GM12878 (cell line): ENCODE results near the gene ACBD7. TPM values are rescaled to one million over a fixed set of nuclear protein-coding genes. Genes with fewer than 3 reads are reported as not detected.

Experiments used
- ATAC-seq: fragments of 200-7000 bp; cut with Tn5 transposase; 3 replicates; pipeline ENCODE4 v1.9.1; 2020; ENCODE audit warnings: mild to moderate bottlenecking, moderate library complexity
- Bru-seq: library from RNA; stranded (reverse); fragments of 400-500 nt; gene quantifications from one replicate; lab custom pipeline; 2021; lab: Mats Ljungman, UMichigan
- BruChase-seq, 2 experiments: library from RNA; stranded (reverse); fragments of 400-500 nt; gene quantifications; one replicate each; lab custom pipeline; 2021; lab: Mats Ljungman, UMichigan
- BruUV-seq: library from RNA; stranded (reverse); fragments of 400-500 nt; replicated peaks from 2 replicates; lab custom pipeline; 2021; lab: Mats Ljungman, UMichigan
- CTCF ChIA-PET: fragments of 300-600 bp; sonication (Branson Sonifier 250); formaldehyde crosslinking; extraction: SDS; loops from one replicate; lab custom pipeline; 2021; ENCODE audit warnings: inconsistent platforms; lab: Yijun Ruan, JAX
- POLR2A ChIA-PET: fragments of 350-600 bp; formaldehyde crosslinking; extraction: SDS; loops from one replicate; lab custom pipeline; 2021; ENCODE audit warnings: inconsistent platforms; lab: Charles Lee
- RAD21 ChIA-PET: fragments of 300-600 bp; sonication (Branson Sonifier 250); formaldehyde crosslinking; loops from one replicate; lab custom pipeline; 2023; ENCODE audit warnings: antibody characterized with exemption; ENCODE audit not compliant: unreplicated experiment; lab: Charles Lee
- SMC1A ChIA-PET: fragments of 300-600 bp; sonication (Branson Sonifier 250); formaldehyde crosslinking; loops from one replicate; lab custom pipeline; 2023; ENCODE audit not compliant: unreplicated experiment, uncharacterized antibody; lab: Charles Lee
- DNase-seq: peaks from one replicate; pipeline ENCODE4 v3.0.0-alpha.2; 2011; ENCODE audit warnings: low read depth, low spot score
- FAIRE-seq: peaks from 3 replicates; lab custom pipeline; 2011; peaks lifted over from hg19 to GRCh38; lab: Jason Lieb, UNC
- H2AFZ ChIP-seq: 2 replicates; pipeline ENCODE4 v1.6.0; 2011; ENCODE audit warnings: low read depth, low read length, control low read depth; ENCODE audit not compliant: control insufficient read depth
- H3K27ac ChIP-seq: 2 replicates; pipeline ENCODE4 v1.5.1; 2011; ENCODE audit warnings: control low read depth; ENCODE audit not compliant: control insufficient read depth, insufficient read depth
- H3K27me3 ChIP-seq, 2 experiments: replicated peaks in 1 of 2; 2 replicates each; pipeline versions ENCODE4 v1.6.0 to v1.6.1; 2011; ENCODE audit warnings: low read length in 1 of 2; ENCODE audit not compliant: control insufficient read depth in 2 of 2, insufficient read depth in 2 of 2
- H3K36me3 ChIP-seq, 2 experiments: 2 replicates each; pipeline ENCODE4 v1.5.1; 2011; ENCODE audit warnings: low read length in 1 of 2; ENCODE audit not compliant: control insufficient read depth in 2 of 2, insufficient read depth in 2 of 2
- H3K4me1 ChIP-seq: 2 replicates; pipeline ENCODE4 v1.6.1; 2011; ENCODE audit warnings: mild to moderate bottlenecking, low read length, moderate library complexity, mixed read lengths; ENCODE audit not compliant: control insufficient read depth, insufficient read depth
- H3K4me2 ChIP-seq: 2 replicates; pipeline ENCODE4 v1.6.0; 2011; ENCODE audit warnings: control low read depth; ENCODE audit not compliant: control insufficient read depth, insufficient read depth
- H3K4me3 ChIP-seq: fragments of 200-600 bp; sonication (generic); 2 replicates; pipeline ENCODE4 v1.5.1; 2016
- H3K79me2 ChIP-seq: 2 replicates; pipeline ENCODE4 v1.6.0; 2011; ENCODE audit warnings: low read length; ENCODE audit not compliant: control insufficient read depth, insufficient read depth
- H3K9ac ChIP-seq: 2 replicates; pipeline ENCODE4 v1.8.0; 2011; ENCODE audit warnings: low read length, control low read depth, mixed read lengths; ENCODE audit not compliant: control insufficient read depth, insufficient read depth
- H3K9me3 ChIP-seq: replicated peaks from 3 replicates; pipeline ENCODE4 v1.5.1; 2011; ENCODE audit warnings: mild to moderate bottlenecking, low read length; ENCODE audit not compliant: control insufficient read depth, insufficient read depth
- H4K20me1 ChIP-seq: 2 replicates; pipeline ENCODE4 v1.6.0; 2011; ENCODE audit not compliant: control insufficient read depth, insufficient read depth
- EGR1 ChIP-seq, 2 experiments: IDR thresholded peaks; 1 replicate in 1 of 2; 2 replicates in 1 of 2; pipeline ENCODE4 v1.6.1; 2011 to 2012; ENCODE audit warnings: low read depth in 2 of 2, low read length in 2 of 2, borderline replicate concordance in 1 of 2, mild to moderate bottlenecking in 1 of 2, moderate library complexity in 1 of 2
- MEF2B ChIP-seq: fragments of 450-650 bp; IDR thresholded peaks from 2 replicates; pipeline ENCODE4 v1.6.1; 2018; ENCODE audit warnings: mild to moderate bottlenecking, moderate library complexity; ENCODE audit not compliant: partially characterized antibody, poor library complexity, severe bottlenecking
- NFYB ChIP-seq: IDR thresholded peaks from 2 replicates; pipeline ENCODE4 v1.6.1; 2011; ENCODE audit warnings: low read depth, mild to moderate bottlenecking, low read length, improper control_type of control experiment, moderate library complexity; ENCODE audit not compliant: insufficient read depth
- PML ChIP-seq: IDR thresholded peaks from 2 replicates; pipeline ENCODE4 v1.6.1; 2012; ENCODE audit warnings: low read length, inconsistent platforms
- POLR2A ChIP-seq: IDR thresholded peaks from 2 replicates; pipeline ENCODE4 v1.6.1; 2011; ENCODE audit warnings: low read depth, mild to moderate bottlenecking, low read length
- RFX5 ChIP-seq: IDR thresholded peaks from 2 replicates; pipeline ENCODE4 v1.6.1; 2011; ENCODE audit warnings: low read depth, low read length, improper control_type of control experiment
- SP1 ChIP-seq: IDR thresholded peaks from one replicate; pipeline ENCODE4 v1.6.1; 2011; ENCODE audit warnings: low read depth, low read length
- ZZZ3 ChIP-seq: IDR thresholded peaks from 2 replicates; pipeline ENCODE4 v1.6.1; 2011; ENCODE audit warnings: low read depth; ENCODE audit not compliant: control insufficient read depth, insufficient read length
- WGBS: methylation state at CpG from one replicate; pipeline ENCODE4 v1.1.6; 2016; ENCODE audit warnings: low lambda C conversion rate; ENCODE audit not compliant: insufficient replicate concordance, insufficient coverage; ENCODE audit errors: missing lambda C conversion rate; 5-methylcytosine and 5-hydroxymethylcytosine counted together
- in situ Hi-C: fragments of 300-500 bp; cut with MboI; formaldehyde crosslinking; loops from 9 replicates; pipeline ENCODE4 v1.14.3; 2018; ENCODE audit warnings: mixed read lengths
- intact Hi-C: fragments of 100-400 bp; cut with micrococcal nuclease; formaldehyde crosslinking; loops from one replicate; pipeline ENCODE4 v1.14.2; 2022; ENCODE audit not compliant: unreplicated experiment
- long read RNA-seq, 2 experiments: library from polyadenylated mRNA; unstranded; transcript quantifications; one replicate each; pipeline ENCODE4 v2.0.0, GENCODE V29; 2019 to 2020
- polyA minus RNA-seq, 3 experiments: library from RNA; depleted of rRNA, polyadenylated mRNA; stranded (reverse); fragments of >200 nt; gene quantifications; 2 replicates each; pipeline ENCODE4 v1.2.3, GENCODE V29; 2011
- polyA plus RNA-seq, 11 experiments: library from polyadenylated mRNA; depleted of rRNA in 4 of 11; unstranded in 6 of 11; stranded (reverse) in 5 of 11; fragments of >200 nt; fragmentation: Nextera tagmentation in 4 of 11; fragmentation: Illumina TruSeq in 1 of 11; extraction: Ambion mirVana in 4 of 11; extraction: Trizol in 1 of 11; gene quantifications; 1 replicate in 1 of 11; 2 replicates in 10 of 11; pipeline versions ENCODE4 v1.2.1 to v1.2.3, GENCODE V29; 2011 to 2016; ENCODE audit warnings: inconsistent platforms in 2 of 11, missing spikeins in 2 of 11, low read depth in 1 of 11
- total RNA-seq, 4 experiments: library from RNA; depleted of rRNA in 3 of 4; stranded (reverse); fragments of >200 nt in 3 of 4; fragmentation: Illumina TruSeq in 1 of 4; extraction: Trizol in 1 of 4; gene quantifications; 2 replicates each; pipeline versions ENCODE4 v1.2.1 to v1.2.3, GENCODE V29; 2013 to 2021
- TF ChIP-seq, protein P1 (sequence below): IDR thresholded peaks from 2 replicates; pipeline ENCODE4 v1.6.1; 2012; ENCODE audit warnings: low read depth, low read length, improper control_type of control experiment
- TF ChIP-seq, protein P2 (sequence below), 3 experiments: IDR thresholded peaks in 2 of 3; conservative IDR thresholded peaks in 1 of 3; 2 replicates each; pipeline ENCODE4 v1.5.1; 2011; ENCODE audit warnings: low read depth in 3 of 3, low read length in 3 of 3, mild to moderate bottlenecking in 3 of 3, control low read depth in 2 of 3, moderate library complexity in 2 of 3, inconsistent platforms in 1 of 3, mixed read lengths in 1 of 3; ENCODE audit not compliant: control insufficient read depth in 2 of 3, insufficient read depth in 1 of 3; ENCODE audit errors: extremely low read depth in 1 of 3
- TF ChIP-seq, protein P3 (sequence below): fragments of 450-650 bp; IDR thresholded peaks from 2 replicates; pipeline ENCODE4 v1.6.1; 2014; ENCODE audit warnings: mild to moderate bottlenecking
- TF ChIP-seq, protein P4 (sequence below): IDR thresholded peaks from 2 replicates; pipeline ENCODE4 v1.6.1; 2012; ENCODE audit warnings: low read depth, low read length, improper control_type of control experiment
- TF ChIP-seq, protein P5 (sequence below): IDR thresholded peaks from 2 replicates; pipeline ENCODE4 v1.6.1; 2012; ENCODE audit warnings: low read depth, low read length, improper control_type of control experiment

The ACBD7 gene
- 0.31 and 0.39 TPM in 2 replicates for total RNA-seq (2013; cell fraction: nucleolus; rRNA removed)
- total RNA-seq (2014; rRNA removed) (0.16 and 0.68 TPM in 2 replicates), total RNA-seq (2014; rRNA removed; fragmentation: Illumina TruSeq; extraction: Trizol) (0.36 and 0.37 TPM in 2 replicates), total RNA-seq (2021) (0.27 and 0.74 TPM in 2 replicates), polyA plus RNA-seq (2011; rRNA removed) (0.39 and 0.46 TPM in 2 replicates), polyA plus RNA-seq (2014; fragmentation: Illumina TruSeq; extraction: Trizol) (0.25 and 0.33 TPM in 2 replicates), polyA plus RNA-seq (2014; fragmentation: Nextera tagmentation; extraction: Ambion mirVana) (under 1 TPM; 0.04 to 0.37 TPM), polyA plus RNA-seq (2014; rRNA removed) (0.28 and 0.35 TPM in 2 replicates), polyA plus RNA-seq (2016; fragmentation: Nextera tagmentation; extraction: Ambion mirVana) (under 1 TPM; 0.24 to 0.42 TPM), polyA minus RNA-seq (2011; rRNA and poly(A)+ RNA removed) (0.15 and 0.29 TPM in 2 replicates), Bru-seq, nascent RNA (percentile 30 among the genes with signal in this experiment), BruChase-seq, experiment 1, labeled RNA remaining after a 6-hour chase (percentile 29 among the genes with signal in this experiment), BruChase-seq, experiment 2, labeled RNA remaining after a 2-hour chase (percentile 36 among the genes with signal in this experiment)
- 0.42 TPM for polyA plus RNA-seq (2011; ENCODE audit: low read depth)
- polyA plus RNA-seq (2011; cell fraction: cytosol; rRNA removed) = 0.25 and 0.30 TPM in 2 replicates
- 0.13 TPM in 1 of 2 replicates, not detected in the other for polyA plus RNA-seq (2011; cell fraction: nucleus; rRNA removed)
- polyA plus RNA-seq (2012) = 0.24 and 0.35 TPM in 2 replicates
- not detected in 2 replicates for polyA minus RNA-seq (2011; cell fraction: cytosol; rRNA and poly(A)+ RNA removed)
- not detected in 2 replicates for polyA minus RNA-seq (2011; cell fraction: nucleus; rRNA and poly(A)+ RNA removed)
- long read RNA-seq, experiment 1 = 0 reads
- long read RNA-seq, experiment 2 = 0 reads

DNA sequence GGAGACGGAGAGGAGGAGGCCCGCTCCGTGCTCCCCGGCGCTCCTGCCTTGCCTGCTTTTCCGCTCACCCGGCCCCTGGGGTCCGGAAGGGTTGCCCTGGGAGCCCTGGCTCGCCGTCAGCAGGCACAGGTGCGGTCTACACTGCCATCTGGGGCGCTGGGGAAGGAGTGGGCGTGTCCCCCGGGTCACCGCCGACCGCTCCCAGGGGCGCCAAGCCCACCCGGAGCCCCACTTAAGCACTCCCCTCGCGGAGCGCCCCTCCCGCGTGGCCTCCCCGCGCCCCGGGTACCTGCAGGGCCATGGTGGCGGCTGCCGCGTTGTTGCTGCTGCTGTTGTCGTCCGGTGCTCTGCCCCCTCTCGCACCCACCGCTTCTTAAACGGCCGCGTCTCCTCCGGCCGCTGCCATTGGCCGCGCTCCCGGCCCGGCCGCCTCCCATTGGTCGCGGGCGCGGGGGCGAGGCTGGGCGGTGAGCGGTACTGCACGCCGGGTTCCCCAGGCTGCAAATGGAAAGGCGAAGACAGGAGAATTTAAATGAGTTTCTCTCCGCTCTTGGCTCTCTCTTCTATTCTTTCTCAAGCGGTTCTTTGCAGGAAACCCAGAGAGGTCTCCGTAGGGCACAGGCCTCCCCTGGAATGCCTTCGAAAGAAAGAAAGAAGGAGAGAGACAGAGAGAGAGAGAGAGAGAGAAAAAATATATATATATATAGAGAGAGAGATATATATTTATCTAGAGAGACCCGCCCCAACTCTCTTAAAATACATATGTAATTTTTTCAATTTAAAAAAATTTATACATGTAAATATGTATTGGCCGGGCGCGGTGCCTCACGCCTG lies at the start of gene ACBD7:
Gene ACBD7, minus strand, starts transcription at position 349 of the 834 bp plus-strand sequence. Its CDS starts 48 bp downstream, at position 301.
- no peak within 1 kb of the TSS for H3K9ac ChIP-seq
- H3K9me3 ChIP-seq = no peaks in the 10 kb centered on the region
- ChIA-PET SMC1A (no interaction called here), CTCF (no interaction called here), RAD21 (no interaction called here), POLR2A (no interaction called here)
- DNase-seq = no peak
- ATAC-seq = peak; percentile 100
- H3K36me3 ChIP-seq = no peaks in the 10 kb centered on the region
- no peak within 1 kb of the TSS for H3K27ac ChIP-seq
- no TSS peak for BruUV-seq
- intact Hi-C loops = no loop called here
- FAIRE-seq = peak; percentile 76
- no peaks in the 10 kb centered on the region for H4K20me1 ChIP-seq
- H3K4me3 ChIP-seq = peak within 1 kb of the TSS; percentile 71
- 14% methylated on average over 35 of the region's 63 CpGs for WGBS
- H3K4me1 ChIP-seq = no peaks in the 10 kb centered on the region
- peak within 1 kb of the TSS; percentile 87 for H2AFZ ChIP-seq
- in situ Hi-C loops = no loop called here
- no peaks in the 10 kb centered on the region for H3K27me3 ChIP-seq
- H3K79me2 ChIP-seq = no peaks in the 10 kb centered on the region
- peak within 1 kb of the TSS; percentile 89 for H3K4me2 ChIP-seq
- TF ChIP-seq, protein P1, sequence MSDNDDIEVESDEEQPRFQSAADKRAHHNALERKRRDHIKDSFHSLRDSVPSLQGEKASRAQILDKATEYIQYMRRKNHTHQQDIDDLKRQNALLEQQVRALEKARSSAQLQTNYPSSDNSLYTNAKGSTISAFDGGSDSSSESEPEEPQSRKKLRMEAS = peak; percentile 60; the same call in 1 of the 2 replicates
- TF ChIP-seq MEF2B = peak; percentile 16
- peak; percentile 80 for TF ChIP-seq SP1
- TF ChIP-seq PML = no peak
- TF ChIP-seq ZZZ3 = no peak
- peak in 1 of 2 experiments; percentile 73; a peak in 2 of 3 replicates for TF ChIP-seq EGR1 (IDR thresholded peaks at IDR 0.05; ENCODE audit: borderline replicate concordance in 1 of 2, low read depth in 2 of 2, low read length in 2 of 2)
- TF ChIP-seq RFX5 = peak; percentile 77
- peak; percentile 88 for TF ChIP-seq NFYB
- TF ChIP-seq, protein P2, sequence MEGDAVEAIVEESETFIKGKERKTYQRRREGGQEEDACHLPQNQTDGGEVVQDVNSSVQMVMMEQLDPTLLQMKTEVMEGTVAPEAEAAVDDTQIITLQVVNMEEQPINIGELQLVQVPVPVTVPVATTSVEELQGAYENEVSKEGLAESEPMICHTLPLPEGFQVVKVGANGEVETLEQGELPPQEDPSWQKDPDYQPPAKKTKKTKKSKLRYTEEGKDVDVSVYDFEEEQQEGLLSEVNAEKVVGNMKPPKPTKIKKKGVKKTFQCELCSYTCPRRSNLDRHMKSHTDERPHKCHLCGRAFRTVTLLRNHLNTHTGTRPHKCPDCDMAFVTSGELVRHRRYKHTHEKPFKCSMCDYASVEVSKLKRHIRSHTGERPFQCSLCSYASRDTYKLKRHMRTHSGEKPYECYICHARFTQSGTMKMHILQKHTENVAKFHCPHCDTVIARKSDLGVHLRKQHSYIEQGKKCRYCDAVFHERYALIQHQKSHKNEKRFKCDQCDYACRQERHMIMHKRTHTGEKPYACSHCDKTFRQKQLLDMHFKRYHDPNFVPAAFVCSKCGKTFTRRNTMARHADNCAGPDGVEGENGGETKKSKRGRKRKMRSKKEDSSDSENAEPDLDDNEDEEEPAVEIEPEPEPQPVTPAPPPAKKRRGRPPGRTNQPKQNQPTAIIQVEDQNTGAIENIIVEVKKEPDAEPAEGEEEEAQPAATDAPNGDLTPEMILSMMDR (IDR thresholded peaks at IDR 0.05 in 2 of 3, conservative IDR thresholded peaks at IDR 0.05 in 1 of 3; ENCODE audit: control insufficient read depth in 2 of 3, extremely low read depth in 1 of 3, insufficient read depth in 1 of 3, low read depth in 3 of 3, low read length in 3 of 3) = peak in 2 of 3 experiments; percentile 32 to 33; a peak in 3 of 6 replicates
- peak; percentile 66; the same call in 1 of the 2 replicates for TF ChIP-seq POLR2A
- TF ChIP-seq, protein P3, sequence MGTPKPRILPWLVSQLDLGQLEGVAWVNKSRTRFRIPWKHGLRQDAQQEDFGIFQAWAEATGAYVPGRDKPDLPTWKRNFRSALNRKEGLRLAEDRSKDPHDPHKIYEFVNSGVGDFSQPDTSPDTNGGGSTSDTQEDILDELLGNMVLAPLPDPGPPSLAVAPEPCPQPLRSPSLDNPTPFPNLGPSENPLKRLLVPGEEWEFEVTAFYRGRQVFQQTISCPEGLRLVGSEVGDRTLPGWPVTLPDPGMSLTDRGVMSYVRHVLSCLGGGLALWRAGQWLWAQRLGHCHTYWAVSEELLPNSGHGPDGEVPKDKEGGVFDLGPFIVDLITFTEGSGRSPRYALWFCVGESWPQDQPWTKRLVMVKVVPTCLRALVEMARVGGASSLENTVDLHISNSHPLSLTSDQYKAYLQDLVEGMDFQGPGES = 0 out of 2 replicates have a peak, but pooled peaks have one; percentile 18
- TF ChIP-seq, protein P4, sequence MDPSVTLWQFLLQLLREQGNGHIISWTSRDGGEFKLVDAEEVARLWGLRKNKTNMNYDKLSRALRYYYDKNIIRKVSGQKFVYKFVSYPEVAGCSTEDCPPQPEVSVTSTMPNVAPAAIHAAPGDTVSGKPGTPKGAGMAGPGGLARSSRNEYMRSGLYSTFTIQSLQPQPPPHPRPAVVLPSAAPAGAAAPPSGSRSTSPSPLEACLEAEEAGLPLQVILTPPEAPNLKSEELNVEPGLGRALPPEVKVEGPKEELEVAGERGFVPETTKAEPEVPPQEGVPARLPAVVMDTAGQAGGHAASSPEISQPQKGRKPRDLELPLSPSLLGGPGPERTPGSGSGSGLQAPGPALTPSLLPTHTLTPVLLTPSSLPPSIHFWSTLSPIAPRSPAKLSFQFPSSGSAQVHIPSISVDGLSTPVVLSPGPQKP = no peak
- TF ChIP-seq, protein P5, sequence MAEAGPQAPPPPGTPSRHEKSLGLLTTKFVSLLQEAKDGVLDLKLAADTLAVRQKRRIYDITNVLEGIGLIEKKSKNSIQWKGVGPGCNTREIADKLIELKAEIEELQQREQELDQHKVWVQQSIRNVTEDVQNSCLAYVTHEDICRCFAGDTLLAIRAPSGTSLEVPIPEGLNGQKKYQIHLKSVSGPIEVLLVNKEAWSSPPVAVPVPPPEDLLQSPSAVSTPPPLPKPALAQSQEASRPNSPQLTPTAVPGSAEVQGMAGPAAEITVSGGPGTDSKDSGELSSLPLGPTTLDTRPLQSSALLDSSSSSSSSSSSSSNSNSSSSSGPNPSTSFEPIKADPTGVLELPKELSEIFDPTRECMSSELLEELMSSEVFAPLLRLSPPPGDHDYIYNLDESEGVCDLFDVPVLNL = peak; percentile 74
